GM23248 (cell line): ENCODE measurements around the gene KCNS1.

ENCODE experiments used
- EZH2 ChIP-seq: fragments of 200-600 bp; sonication (generic); IDR thresholded peaks from 2 replicates; pipeline ENCODE4 v1.6.1; 2018; ENCODE audit warnings: antibody characterized with exemption, mild to moderate bottlenecking; ENCODE audit not compliant: insufficient read depth, poor library complexity, severe bottlenecking
- EZH2phosphoT487 ChIP-seq: fragments of 200-600 bp; sonication (generic); IDR thresholded peaks from 2 replicates; pipeline ENCODE4 v1.6.1; 2018; ENCODE audit warnings: antibody characterized with exemption, moderate library complexity, mild to moderate bottlenecking, low read depth; ENCODE audit not compliant: insufficient read depth

- TF ChIP-seq EZH2, result no peak
- TF ChIP-seq EZH2phosphoT487, result no peak
Measured at GRCh38 chr20:45044084-45044573, 56.8 kb downstream of the KCNS1 start.
